Bronchial epithelial cell (primary cell): ENCODE results near the gene P2RX3. TPM values are rescaled to one million over a fixed set of nuclear protein-coding genes. Genes with fewer than 3 reads are reported as not detected.
A peak's percentile ranks its signal among the peaks of the same experiment; 100 is the strongest.
"Not testable (repeated sequence)": the region's sequence is repeated elsewhere in the genome, so short reads cannot be mapped to it uniquely, and the experiment has no call there.

Source experiments
- DNase-seq: peaks from one replicate; pipeline ENCODE4 v3.0.0-alpha.2; 2010; ENCODE audit warnings: low read depth
- FAIRE-seq: peaks from 2 replicates; lab custom pipeline; 2011; peaks lifted over from hg19 to GRCh38; lab: Jason Lieb, UNC
- H3K27me3 ChIP-seq: 2 replicates; pipeline ENCODE4 v1.5.1; 2011; ENCODE audit warnings: low read length; ENCODE audit not compliant: control insufficient read depth, insufficient read depth
- H3K36me3 ChIP-seq: 2 replicates; pipeline ENCODE4 v1.5.1; 2011; ENCODE audit warnings: low read length; ENCODE audit not compliant: control insufficient read depth, insufficient read depth
- H3K4me3 ChIP-seq: 2 replicates; pipeline ENCODE4 v1.5.1; 2011; ENCODE audit warnings: mild to moderate bottlenecking, low read depth, low read length, control low read depth
- total RNA-seq: library from RNA; depleted of rRNA; stranded (reverse); fragments of >200 nt; gene quantifications from 2 replicates; pipeline ENCODE4 v1.2.1, GENCODE V29; 2014
- TF ChIP-seq, protein P1 (sequence below): IDR thresholded peaks from 2 replicates; pipeline ENCODE4 v1.5.1; 2011; ENCODE audit warnings: mild to moderate bottlenecking, moderate library complexity, low read length, control low read depth, inconsistent platforms; ENCODE audit not compliant: insufficient read depth, severe bottlenecking

P2RX3 gene
- total RNA-seq: not detected in 2 replicates

GRCh38 chr11:57338142-57338541, at the start of gene P2RX3:
TSS of gene P2RX3 (plus strand) at chr11:57338352. CDS start at chr11:57338551, 199 bp downstream.
- Histone ChIP-seq H3K4me3 (no peak within 1 kb of the TSS), H3K36me3 (no peaks in the 10 kb centered on the region), H3K27me3 (no peaks in the 10 kb centered on the region)
- FAIRE-seq (no peak), DNase-seq (no peak)
- TF ChIP-seq, protein P1, sequence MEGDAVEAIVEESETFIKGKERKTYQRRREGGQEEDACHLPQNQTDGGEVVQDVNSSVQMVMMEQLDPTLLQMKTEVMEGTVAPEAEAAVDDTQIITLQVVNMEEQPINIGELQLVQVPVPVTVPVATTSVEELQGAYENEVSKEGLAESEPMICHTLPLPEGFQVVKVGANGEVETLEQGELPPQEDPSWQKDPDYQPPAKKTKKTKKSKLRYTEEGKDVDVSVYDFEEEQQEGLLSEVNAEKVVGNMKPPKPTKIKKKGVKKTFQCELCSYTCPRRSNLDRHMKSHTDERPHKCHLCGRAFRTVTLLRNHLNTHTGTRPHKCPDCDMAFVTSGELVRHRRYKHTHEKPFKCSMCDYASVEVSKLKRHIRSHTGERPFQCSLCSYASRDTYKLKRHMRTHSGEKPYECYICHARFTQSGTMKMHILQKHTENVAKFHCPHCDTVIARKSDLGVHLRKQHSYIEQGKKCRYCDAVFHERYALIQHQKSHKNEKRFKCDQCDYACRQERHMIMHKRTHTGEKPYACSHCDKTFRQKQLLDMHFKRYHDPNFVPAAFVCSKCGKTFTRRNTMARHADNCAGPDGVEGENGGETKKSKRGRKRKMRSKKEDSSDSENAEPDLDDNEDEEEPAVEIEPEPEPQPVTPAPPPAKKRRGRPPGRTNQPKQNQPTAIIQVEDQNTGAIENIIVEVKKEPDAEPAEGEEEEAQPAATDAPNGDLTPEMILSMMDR: no peak

GRCh38 chr11:57288771-57289579, 49.2 kb upstream of the P2RX3 start:
- Histone ChIP-seq H3K27me3 (no peaks in the 10 kb centered on the region), H3K36me3 (no peaks in the 10 kb centered on the region), H3K4me3 (no peak overlapping the region)
- no peak for FAIRE-seq
- TF ChIP-seq, protein P1: no peak
- peak; percentile 98 for DNase-seq

DNA sequence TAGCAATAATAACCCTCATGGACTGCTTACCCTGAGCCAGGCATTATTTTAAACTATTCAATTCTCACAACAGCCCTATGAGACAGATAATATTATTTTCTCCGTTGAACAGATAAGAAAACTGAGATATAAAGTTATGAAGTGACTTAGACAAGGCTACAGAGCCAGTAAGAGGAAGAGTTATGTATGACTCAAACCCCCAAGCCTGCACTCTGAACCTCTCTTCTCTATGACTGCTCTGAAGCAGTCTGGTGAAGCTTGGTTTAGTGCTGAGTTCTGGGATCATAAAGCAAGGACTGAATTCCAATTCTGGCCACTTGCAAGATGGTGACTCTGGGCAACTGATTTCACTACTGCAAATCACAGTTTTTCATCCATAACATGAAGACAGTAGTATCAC, 47.9 kb upstream of the P2RX3 start:
- TF ChIP-seq, protein P1: no peak

GRCh38 chr11:57294225-57295131, 43.7 kb upstream of the P2RX3 start:
- Histone ChIP-seq H3K36me3 (peaks cover 2% of the 10 kb centered on the region), H3K27me3 (no peaks in the 10 kb centered on the region), H3K4me3 (no peak overlapping the region)
- TF ChIP-seq, protein P1: no peak
- DNase-seq: peak; percentile 68
- no peak for FAIRE-seq

More for the DNA sequence above, 47.9 kb upstream of the P2RX3 start:
- no peak overlapping the region for H3K4me3 ChIP-seq
- DNase-seq (peak; percentile 72), FAIRE-seq (no peak)
- H3K36me3 ChIP-seq: no peaks in the 10 kb centered on the region
- no peaks in the 10 kb centered on the region for H3K27me3 ChIP-seq

DNA sequence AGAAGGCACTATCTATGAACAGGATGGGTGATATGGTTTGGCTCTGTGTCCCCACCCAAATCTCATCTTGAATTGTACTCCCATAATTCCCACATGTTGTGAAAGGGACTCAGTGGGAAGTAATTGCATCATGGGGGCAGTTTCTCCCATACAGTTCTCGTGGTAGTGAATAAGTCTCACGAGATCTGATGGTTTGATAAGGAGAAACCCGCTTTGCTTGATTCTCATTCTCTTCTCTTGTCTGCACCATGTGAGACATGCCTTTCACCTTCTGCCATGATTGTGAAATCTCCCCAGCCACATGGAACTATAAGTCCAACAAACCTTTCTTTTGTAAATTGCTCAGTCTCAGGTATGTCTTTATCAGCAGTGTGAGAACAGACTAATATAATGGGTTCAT, 41.9 kb upstream of the P2RX3 start:
- H3K27me3 ChIP-seq, FAIRE-seq, H3K4me3 ChIP-seq: not testable (repeated sequence)
- DNase-seq: peak; percentile 74
- peaks cover 19% of the 10 kb centered on the region for H3K36me3 ChIP-seq

DNA sequence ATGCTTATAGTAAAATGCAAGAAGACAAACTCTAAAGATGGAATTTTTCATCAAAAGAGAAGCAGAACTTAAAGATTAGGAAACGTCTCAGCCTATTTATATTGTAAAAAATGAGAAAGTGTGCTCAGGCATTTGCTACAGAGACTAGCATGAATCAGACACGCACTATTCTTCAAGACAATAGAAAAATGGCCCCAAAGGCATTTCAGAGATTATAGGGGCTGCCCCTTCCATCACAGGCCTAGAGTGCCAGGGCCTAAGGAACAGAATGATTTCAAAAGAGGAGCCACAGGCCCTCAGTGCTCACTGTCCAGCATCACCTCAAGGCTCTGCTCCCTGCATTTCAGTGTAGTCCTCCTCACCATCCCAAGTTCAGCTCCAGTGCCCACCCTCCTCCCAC, 40.9 kb upstream of the P2RX3 start:
- no peaks in the 10 kb centered on the region for H3K27me3 ChIP-seq
- DNase-seq (no peak), FAIRE-seq (no peak)
- TF ChIP-seq, protein P1: no peak
- H3K36me3 ChIP-seq: peaks cover 29% of the 10 kb centered on the region
- H3K4me3 ChIP-seq: no peak overlapping the region
